COLO668 (cell line): ENCODE results near the gene FASN.

Experiments used
- DNase-seq: peaks from one replicate; lab custom pipeline; 2025; ENCODE audit not compliant: unreplicated experiment; lab: John Stamatoyannopoulos, UW

FASN gene

GRCh38 chr17:82059272-82060000 is 38.6 kb downstream of the FASN start:
- no peak for DNase-seq

- no peak for DNase-seq
These were observed 39.2 kb downstream of the FASN start for GRCh38 chr17:82058855-82059249.

DNA sequence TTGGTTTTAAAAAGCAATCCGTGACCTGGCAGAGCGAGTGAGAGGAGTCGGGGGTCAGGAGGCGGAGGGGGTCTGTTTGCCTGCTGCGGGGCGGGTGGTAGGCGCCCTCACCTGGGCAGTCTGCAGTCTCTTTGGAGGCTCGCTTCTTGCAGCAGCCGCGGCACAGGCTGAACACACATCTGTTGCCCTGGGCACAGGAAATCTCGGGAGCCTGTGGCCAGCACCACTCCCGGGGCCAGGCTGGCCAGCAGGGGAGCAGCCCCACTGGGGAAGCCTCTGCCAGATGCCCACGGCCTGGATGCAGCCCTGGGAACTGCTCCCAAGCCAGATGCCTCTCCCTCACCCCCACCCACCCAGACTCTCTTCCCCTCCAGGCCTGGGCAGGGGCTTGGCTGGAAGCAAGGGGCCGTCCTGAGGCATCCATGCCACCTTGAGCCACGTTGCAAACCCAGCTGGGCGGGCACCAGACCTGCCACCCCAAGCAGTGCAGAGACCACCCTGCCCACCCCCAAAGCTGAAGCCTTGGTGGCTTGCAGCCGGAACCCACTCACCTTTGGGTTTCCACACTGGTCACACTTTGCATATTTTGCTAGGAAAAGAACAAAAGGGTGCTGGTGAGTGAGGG is 39.7 kb downstream of the FASN start:
- DNase-seq = no peak

DNA sequence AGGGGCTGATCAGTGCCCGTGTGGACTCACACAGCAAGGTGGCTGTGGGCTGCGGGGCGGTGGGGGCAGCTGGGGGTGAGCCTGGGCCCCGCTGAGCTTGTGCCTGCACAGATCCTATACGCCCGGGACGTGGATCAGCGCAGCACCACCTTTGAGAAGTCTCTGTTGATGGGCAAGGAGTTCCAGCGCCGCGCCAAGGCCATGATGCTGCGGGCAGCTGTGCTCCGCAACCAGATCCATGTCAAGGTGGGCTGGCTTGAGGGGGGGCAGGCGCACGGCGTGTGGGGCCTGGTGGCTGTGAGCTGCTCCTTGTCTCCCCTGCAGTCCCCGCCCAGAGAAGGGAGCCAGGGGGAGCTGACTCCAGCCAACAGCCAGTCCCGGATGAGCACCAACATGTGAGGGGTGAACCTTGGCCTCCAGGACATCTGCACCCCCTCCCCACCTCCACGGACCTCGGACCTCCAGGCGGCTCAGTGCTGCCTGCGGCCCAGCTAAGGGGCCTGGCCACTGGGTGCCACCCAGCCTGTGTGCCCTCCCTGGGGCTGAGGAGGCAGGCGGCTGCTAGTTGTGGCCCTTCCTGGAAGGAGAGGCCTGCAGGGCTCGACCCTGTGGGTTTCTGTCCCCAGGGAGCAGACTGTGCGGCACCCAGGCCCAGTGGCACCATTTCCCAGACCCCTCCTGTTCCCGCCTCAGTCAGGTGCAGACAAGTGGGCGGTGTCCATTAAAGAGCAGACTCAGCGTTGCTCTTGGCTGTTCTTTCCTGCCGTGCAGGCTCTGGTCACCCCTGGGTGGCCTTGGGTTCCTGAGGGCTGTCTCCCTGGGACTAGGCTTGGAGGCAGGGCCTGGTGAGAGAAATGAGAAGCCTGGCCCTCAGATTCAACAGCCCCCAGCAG is 41.1 kb downstream of the FASN start:
- DNase-seq = no peak

DNA sequence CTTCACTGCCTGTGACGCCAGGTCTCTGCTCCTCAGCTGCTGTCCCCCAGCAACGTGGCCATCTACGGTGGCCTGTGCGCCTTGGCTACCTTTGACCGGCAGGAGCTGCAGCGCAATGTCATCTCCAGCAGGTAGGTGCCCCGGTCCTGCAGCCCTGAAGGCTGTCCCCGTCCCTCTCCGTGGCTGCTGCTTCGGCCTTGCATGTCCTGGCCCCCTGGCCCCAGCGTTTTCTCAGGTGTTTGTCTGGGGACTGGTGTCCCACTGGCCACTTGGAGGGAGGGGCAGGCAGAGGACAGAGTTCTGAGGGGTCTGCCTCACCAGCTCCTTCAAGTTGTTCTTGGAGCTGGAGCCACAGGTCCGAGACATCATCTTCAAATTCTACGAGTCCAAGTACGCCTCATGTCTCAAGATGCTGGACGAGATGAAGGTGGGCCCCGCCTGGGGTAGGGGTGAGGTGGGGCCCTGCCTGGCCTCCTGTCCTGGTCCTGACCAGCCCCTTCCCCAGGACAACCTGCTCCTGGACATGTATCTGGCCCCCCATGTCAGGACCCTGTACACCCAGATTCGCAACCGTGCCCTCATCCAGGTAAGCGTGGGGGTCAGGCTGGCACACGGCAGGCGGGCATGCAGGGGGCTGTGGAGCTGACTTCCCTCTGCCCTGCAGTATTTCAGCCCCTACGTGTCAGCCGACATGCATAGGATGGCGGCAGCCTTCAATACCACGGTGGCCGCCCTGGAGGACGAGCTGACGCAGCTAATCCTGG is 41.9 kb downstream of the FASN start:
- DNase-seq = no peak

DNA sequence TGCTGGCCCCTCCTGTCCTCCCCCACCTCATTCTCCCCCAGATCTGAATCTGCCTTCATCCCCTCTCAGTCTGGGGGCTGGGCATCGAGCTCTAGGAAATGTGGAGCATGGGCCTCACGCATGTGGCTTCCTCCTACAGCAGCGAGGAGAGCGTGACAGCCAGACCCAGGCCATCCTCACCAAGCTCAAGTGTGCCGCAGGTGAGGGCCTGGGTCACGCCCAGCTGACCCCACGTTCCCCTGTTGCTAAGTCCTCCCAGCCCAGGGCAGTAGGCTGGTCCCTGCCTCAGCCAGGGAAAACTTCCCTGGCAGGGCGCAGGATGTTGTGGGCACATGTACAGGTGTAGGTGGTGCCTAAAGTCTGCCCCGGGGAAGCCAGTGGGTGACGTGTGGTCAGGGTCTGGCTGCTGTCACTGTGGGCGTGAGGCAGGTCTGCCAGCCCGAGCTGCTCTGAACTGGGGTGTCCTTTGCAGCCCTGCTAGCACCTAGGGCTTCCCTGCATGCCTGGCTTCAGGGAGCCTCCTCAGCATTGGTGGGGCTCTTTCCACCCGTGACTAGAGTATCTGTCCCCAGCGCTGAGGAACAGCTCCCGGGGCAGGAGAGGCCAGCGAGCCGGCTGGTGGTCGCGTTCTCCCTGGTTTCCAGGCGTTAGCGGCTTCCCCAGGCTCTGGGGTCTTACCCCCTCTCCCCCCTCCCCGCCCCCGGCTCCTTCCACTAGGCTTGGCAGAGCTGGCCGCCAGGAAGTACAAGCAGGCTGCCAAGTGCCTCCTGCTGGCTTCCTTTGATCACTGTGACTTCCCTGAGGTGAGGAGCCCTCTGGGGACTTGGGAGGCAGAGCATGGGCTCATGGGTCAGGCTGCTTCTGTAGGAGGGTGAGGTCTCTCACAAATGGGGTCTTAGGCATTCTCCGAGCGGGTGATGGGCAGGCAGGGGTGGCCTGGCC is 42.7 kb downstream of the FASN start:
- DNase-seq = no peak

DNA sequence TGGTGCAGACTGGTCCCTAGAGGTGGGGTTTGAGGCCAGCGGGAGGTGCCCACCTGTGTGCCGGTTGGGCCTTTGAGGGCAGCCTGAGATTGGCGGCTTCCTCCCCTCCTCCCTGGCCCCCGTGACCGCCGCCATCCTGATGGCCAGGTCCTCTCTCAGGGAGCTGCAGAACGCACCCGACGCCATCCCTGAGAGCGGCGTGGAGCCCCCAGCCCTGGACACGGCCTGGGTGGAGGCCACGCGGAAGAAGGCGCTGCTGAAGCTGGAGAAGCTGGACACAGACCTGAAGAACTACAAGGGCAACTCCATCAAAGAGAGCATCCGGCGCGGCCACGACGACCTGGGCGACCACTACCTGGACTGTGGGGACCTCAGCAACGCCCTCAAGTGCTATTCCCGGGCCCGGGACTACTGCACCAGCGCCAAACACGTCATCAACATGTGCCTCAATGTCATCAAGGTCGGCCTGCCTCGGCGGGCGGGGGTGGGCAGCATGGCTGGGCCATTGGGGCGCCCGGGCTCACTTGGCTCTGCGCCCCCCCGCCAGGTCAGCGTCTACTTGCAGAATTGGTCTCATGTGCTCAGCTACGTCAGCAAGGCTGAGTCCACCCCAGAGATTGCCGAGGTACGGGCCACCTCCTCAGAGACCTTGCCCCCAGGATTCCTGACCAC is 43.5 kb downstream of the FASN start:
- DNase-seq = no peak

DNA sequence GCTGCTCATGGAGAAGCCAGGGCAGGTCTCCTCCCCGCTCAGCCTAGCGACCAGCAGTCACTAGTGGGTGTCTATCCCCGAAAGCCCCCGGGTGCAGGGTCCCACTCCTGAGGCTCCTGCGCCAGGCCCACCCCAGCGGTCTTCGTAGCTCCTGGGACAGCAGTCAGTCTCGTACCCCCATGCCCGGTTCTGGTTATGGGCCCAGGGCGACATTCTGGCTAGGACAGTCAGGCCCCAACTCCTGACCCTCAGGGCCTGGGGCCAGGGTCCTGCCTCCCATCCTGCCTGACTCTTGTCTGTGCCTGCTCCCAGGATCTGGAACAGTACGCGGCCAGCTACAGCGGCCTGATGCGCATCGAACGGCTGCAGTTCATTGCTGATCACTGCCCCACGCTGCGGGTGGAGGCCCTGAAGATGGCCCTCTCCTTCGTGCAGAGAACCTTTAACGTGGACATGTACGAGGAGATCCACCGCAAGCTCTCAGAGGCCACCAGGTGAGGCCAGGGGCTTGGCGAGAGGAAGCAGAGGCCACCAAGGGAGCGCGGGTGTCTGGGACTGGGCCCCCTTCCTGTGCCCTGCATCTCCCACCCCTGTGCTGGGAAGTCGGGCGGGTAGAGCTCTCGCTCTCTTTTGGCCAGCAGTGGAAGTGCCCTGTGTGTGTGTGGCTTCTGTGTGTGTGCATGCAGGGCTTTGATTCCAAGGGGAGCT is 44.3 kb downstream of the FASN start:
- DNase-seq = no peak

DNA sequence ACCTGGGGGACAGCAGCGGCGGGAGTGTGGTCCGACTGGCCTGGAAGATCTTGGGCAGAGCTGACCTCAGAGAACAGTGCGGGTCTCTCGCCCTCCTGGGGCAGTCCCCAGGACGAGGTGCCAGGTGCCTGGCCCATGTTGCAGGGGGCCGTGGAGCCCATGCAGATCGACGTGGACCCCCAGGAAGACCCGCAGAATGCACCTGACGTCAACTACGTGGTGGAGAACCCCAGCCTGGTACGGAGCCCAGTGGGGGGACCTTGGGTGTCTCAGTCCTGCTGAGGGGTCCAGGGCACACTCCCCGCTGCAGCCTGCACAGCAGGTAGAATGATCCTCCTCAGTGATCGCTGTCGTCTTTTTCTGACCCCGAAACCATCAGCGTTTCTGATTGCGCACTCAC is 44.9 kb downstream of the FASN start:
- no peak for DNase-seq

GRCh38 chr17:82052638-82053059 is 45.4 kb downstream of the FASN start:
- no peak for DNase-seq

- DNase-seq = peak; percentile 80
These were observed 46.0 kb downstream of the FASN start, which contains the start of the genes GPS1 and RFNG for GRCh38 chr17:82051776-82052637. GPS1 (plus strand) TSS chr17:82051898; CDS start chr17:82051932, 34 bp downstream. RFNG (minus strand) TSS chr17:82051811; CDS start chr17:82051766, 45 bp downstream.

DNA sequence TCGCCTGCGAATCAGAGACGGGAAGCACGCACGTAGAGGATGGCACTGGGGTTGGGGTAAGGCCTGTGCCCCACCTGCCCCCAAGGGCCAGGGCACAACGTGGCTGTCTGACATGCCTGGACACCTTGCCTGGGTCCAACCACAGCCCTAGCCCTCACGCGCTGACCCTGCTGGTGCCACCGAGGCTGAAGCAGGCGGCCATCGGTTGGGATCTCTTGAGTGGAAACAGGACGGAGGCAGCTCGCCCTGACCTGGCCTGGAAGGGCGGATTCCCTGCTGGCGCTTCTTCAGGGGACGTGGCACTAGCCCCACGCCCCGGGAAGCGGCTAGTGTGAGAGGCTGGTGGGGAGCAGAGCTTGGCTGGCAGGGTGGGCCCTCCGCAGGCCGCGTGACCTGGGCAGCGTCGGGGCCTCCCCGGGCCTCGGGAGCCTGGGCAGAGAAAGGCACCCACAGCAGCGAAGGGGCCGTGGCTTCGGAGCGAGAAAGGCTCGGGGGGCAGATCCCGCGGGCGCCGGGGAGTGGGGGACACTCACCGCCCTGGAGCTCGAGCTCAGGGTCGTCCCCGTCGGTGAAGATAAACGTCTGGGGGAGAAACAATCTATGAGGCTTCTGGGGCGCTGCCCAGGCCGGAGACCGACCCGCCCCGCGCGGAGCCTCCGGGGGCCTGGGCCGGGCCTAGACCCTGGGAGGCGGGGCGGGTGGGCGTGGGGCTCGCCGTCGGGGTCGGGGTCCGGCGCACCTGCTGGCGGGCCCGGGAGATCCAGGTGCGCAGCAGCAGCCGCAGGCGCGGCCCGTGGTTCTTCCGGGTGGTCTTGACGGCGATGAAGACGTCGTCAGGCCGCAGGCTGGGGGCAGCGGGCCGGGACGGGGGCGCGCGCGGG is 47.0 kb downstream of the FASN start:
- DNase-seq = peak; percentile 4

- DNase-seq = no peak
These were observed 47.8 kb downstream of the FASN start for GRCh38 chr17:82050152-82050760.

GRCh38 chr17:82049521-82049971 is 48.5 kb downstream of the FASN start:
- no peak for DNase-seq

DNA sequence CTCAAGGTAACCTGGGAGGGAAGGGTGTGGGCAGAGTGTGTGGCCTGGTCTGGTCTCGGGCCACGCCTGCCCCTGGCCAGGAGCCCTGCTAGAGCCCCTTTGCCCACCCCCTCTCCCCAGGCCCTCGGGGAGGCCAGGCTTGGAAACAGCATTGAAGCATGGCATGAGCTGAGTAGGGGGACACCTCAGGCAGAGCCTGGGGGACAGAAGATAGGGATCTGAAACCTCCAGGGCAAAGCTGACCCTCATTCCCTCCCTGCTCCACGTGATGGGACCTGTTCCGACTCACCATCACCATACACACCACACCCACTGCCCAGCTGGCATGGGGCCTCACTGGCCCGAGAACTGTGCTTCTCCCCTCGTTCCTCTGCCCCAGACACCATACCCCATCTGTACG is 48.9 kb downstream of the FASN start:
- DNase-seq = no peak

DNA sequence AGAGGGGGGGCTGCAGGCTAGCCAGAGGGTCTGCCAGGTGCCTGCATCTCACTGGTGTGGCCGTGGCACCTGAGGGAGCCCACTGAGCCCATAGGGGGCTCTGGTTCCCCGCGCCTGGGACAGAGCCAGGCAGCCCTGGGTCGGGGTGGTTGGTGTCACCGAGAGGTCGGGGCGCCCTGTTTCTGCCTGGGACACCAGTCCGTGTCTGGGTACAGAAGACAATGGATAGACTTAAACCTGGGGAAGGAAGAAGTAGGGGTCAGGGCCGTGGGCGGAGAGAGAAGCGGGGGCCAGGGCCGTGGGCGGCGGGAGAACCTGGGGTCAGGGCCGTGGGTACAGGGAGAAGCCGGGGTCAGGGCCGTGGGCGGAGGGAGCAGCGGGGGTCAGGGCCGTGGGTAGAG is 49.5 kb downstream of the FASN start:
- DNase-seq = no peak
